Measurements from ENCODE around the gene SLC23A3. TPM values are rescaled to one million over a fixed set of nuclear protein-coding genes. Genes with fewer than 3 reads are reported as not detected.

Gene SLC23A3
- total and polyA plus RNA-seq, 10 of the 15 experiments (the other 5 are each of a cell fraction or from before 2014, with no cell fraction given): 0.07 to 1.0 (median 0.40) TPM; not detected in 1

DNA sequence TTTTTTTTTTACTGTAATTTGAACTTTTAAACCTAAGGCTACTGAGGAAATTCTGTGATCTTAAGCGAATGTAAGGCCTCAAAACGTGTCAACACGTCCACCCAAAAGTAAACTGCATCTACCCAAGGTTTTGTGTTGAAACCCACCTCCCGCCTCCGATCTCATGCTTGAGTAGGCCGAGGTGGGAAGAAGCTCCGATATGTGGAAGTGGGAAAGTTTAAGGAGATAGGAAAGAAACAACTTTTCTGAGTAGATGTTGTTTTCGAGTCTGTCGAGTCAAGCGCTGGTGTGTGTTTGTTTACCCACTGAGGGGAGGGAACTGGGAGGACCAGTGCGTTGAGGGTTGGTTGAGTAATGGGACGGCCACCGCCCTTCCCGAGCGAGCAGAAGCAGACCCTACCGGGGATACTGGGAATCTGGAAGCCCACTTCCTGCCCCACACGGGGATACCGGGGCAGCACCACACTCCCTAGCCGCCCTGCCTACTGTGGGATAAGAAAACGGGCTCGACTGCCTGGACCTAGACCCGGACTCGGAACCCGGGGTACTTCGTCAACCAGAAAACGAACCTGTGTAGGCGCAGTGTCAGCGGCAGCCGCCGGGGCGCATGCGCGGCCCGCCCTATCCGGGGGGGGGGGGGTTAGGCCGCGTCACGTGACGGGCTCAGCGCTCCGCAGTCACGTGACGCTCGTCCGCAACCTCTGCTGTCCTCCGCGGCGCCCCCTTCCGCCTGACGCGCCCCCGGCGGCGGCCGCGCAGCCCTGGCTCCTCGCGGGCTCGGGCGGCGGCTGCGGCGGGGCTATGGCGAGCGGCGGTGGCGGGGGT lies 7.9 kb upstream of the SLC23A3 start, which contains the start of gene RETREG2 (continued):
- TF ChIP-seq, protein P1, sequence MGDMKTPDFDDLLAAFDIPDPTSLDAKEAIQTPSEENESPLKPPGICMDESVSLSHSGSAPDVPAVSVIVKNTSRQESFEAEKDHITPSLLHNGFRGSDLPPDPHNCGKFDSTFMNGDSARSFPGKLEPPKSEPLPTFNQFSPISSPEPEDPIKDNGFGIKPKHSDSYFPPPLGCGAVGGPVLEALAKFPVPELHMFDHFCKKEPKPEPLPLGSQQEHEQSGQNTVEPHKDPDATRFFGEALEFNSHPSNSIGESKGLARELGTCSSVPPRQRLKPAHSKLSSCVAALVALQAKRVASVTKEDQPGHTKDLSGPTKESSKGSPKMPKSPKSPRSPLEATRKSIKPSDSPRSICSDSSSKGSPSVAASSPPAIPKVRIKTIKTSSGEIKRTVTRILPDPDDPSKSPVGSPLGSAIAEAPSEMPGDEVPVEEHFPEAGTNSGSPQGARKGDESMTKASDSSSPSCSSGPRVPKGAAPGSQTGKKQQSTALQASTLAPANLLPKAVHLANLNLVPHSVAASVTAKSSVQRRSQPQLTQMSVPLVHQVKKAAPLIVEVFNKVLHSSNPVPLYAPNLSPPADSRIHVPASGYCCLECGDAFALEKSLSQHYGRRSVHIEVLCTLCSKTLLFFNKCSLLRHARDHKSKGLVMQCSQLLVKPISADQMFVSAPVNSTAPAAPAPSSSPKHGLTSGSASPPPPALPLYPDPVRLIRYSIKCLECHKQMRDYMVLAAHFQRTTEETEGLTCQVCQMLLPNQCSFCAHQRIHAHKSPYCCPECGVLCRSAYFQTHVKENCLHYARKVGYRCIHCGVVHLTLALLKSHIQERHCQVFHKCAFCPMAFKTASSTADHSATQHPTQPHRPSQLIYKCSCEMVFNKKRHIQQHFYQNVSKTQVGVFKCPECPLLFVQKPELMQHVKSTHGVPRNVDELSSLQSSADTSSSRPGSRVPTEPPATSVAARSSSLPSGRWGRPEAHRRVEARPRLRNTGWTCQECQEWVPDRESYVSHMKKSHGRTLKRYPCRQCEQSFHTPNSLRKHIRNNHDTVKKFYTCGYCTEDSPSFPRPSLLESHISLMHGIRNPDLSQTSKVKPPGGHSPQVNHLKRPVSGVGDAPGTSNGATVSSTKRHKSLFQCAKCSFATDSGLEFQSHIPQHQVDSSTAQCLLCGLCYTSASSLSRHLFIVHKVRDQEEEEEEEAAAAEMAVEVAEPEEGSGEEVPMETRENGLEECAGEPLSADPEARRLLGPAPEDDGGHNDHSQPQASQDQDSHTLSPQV (IDR thresholded peaks at IDR 0.05): peak; percentile 76; the same call in 1 of the 2 replicates
- TF ChIP-seq, protein P2, sequence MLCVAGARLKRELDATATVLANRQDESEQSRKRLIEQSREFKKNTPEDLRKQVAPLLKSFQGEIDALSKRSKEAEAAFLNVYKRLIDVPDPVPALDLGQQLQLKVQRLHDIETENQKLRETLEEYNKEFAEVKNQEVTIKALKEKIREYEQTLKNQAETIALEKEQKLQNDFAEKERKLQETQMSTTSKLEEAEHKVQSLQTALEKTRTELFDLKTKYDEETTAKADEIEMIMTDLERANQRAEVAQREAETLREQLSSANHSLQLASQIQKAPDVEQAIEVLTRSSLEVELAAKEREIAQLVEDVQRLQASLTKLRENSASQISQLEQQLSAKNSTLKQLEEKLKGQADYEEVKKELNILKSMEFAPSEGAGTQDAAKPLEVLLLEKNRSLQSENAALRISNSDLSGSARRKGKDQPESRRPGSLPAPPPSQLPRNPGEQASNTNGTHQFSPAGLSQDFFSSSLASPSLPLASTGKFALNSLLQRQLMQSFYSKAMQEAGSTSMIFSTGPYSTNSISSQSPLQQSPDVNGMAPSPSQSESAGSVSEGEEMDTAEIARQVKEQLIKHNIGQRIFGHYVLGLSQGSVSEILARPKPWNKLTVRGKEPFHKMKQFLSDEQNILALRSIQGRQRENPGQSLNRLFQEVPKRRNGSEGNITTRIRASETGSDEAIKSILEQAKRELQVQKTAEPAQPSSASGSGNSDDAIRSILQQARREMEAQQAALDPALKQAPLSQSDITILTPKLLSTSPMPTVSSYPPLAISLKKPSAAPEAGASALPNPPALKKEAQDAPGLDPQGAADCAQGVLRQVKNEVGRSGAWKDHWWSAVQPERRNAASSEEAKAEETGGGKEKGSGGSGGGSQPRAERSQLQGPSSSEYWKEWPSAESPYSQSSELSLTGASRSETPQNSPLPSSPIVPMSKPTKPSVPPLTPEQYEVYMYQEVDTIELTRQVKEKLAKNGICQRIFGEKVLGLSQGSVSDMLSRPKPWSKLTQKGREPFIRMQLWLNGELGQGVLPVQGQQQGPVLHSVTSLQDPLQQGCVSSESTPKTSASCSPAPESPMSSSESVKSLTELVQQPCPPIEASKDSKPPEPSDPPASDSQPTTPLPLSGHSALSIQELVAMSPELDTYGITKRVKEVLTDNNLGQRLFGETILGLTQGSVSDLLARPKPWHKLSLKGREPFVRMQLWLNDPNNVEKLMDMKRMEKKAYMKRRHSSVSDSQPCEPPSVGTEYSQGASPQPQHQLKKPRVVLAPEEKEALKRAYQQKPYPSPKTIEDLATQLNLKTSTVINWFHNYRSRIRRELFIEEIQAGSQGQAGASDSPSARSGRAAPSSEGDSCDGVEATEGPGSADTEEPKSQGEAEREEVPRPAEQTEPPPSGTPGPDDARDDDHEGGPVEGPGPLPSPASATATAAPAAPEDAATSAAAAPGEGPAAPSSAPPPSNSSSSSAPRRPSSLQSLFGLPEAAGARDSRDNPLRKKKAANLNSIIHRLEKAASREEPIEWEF (IDR thresholded peaks at IDR 0.05; ENCODE audit: insufficient replicate concordance, low read depth, low read length): no peak
- no peak for TF ChIP-seq WRNIP1 (IDR thresholded peaks at IDR 0.05; ENCODE audit: borderline replicate concordance, low read depth, low read length)
- TF ChIP-seq, protein P3, sequence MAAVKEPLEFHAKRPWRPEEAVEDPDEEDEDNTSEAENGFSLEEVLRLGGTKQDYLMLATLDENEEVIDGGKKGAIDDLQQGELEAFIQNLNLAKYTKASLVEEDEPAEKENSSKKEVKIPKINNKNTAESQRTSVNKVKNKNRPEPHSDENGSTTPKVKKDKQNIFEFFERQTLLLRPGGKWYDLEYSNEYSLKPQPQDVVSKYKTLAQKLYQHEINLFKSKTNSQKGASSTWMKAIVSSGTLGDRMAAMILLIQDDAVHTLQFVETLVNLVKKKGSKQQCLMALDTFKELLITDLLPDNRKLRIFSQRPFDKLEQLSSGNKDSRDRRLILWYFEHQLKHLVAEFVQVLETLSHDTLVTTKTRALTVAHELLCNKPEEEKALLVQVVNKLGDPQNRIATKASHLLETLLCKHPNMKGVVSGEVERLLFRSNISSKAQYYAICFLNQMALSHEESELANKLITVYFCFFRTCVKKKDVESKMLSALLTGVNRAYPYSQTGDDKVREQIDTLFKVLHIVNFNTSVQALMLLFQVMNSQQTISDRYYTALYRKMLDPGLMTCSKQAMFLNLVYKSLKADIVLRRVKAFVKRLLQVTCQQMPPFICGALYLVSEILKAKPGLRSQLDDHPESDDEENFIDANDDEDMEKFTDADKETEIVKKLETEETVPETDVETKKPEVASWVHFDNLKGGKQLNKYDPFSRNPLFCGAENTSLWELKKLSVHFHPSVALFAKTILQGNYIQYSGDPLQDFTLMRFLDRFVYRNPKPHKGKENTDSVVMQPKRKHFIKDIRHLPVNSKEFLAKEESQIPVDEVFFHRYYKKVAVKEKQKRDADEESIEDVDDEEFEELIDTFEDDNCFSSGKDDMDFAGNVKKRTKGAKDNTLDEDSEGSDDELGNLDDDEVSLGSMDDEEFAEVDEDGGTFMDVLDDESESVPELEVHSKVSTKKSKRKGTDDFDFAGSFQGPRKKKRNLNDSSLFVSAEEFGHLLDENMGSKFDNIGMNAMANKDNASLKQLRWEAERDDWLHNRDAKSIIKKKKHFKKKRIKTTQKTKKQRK (IDR thresholded peaks at IDR 0.05; ENCODE audit: low read depth, low read length): no peak
- TF ChIP-seq YBX1 (IDR thresholded peaks at IDR 0.05): no peak
- TF ChIP-seq CHD2 (IDR thresholded peaks at IDR 0.05; ENCODE audit: borderline replicate concordance, low read depth, low read length): 0 out of 2 replicates have a peak, but pooled peaks have one; percentile 27
- TF ChIP-seq ESRRA (IDR thresholded peaks at IDR 0.05; ENCODE audit: low read length): no peak
- peak; percentile 70; the same call in 1 of the 2 replicates for TF ChIP-seq CHD1 (IDR thresholded peaks at IDR 0.05; ENCODE audit: low read depth, low read length)
- TF ChIP-seq, protein P4, sequence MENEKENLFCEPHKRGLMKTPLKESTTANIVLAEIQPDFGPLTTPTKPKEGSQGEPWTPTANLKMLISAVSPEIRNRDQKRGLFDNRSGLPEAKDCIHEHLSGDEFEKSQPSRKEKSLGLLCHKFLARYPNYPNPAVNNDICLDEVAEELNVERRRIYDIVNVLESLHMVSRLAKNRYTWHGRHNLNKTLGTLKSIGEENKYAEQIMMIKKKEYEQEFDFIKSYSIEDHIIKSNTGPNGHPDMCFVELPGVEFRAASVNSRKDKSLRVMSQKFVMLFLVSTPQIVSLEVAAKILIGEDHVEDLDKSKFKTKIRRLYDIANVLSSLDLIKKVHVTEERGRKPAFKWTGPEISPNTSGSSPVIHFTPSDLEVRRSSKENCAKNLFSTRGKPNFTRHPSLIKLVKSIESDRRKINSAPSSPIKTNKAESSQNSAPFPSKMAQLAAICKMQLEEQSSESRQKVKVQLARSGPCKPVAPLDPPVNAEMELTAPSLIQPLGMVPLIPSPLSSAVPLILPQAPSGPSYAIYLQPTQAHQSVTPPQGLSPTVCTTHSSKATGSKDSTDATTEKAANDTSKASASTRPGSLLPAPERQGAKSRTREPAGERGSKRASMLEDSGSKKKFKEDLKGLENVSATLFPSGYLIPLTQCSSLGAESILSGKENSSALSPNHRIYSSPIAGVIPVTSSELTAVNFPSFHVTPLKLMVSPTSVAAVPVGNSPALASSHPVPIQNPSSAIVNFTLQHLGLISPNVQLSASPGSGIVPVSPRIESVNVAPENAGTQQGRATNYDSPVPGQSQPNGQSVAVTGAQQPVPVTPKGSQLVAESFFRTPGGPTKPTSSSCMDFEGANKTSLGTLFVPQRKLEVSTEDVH (IDR thresholded peaks at IDR 0.05; ENCODE audit: low read depth, partially characterized antibody): no peak
- TF ChIP-seq MTA3 (IDR thresholded peaks at IDR 0.05; ENCODE audit: borderline replicate concordance, low read length): peak; percentile 59; the same call in 1 of the 2 replicates
- TF ChIP-seq TARDBP (IDR thresholded peaks at IDR 0.05; ENCODE audit: borderline replicate concordance): peak; percentile 64; the same call in 1 of the 2 replicates
- no peak for TF ChIP-seq CHD4 (IDR thresholded peaks at IDR 0.05)
- no peak for TF ChIP-seq KDM1A (IDR thresholded peaks at IDR 0.05; ENCODE audit: borderline replicate concordance)
